ENCODE results near the gene VEZT.

GRCh38 chr12:95230313-95230712 lies 12.7 kb downstream of the VEZT start:
- no peak for TF ChIP-seq CTCF (IDR thresholded peaks at IDR 0.05)
- TF ChIP-seq POLR2A (IDR thresholded peaks at IDR 0.05), result no peak

All from ovary (tissue), 3 donors.